RWPE1 (cell line): ENCODE data around the gene TRIAP1.

Experiments used
- CTCF ChIA-PET: fragments of 350-600 bp; sonication (Branson Sonifier 250); formaldehyde crosslinking; extraction: SDS; loops from one replicate; lab custom pipeline; 2021; lab: Yijun Ruan, JAX
- POLR2A ChIA-PET: fragments of 400-600 bp; formaldehyde crosslinking; extraction: SDS; loops from one replicate; lab custom pipeline; 2020; ENCODE audit warnings: antibody characterized with exemption; ENCODE audit not compliant: low non-redundant PET; lab: Yijun Ruan, JAX
- DNase-seq: peaks from one replicate; pipeline ENCODE4 v3.0.0; 2012; ENCODE audit warnings: low spot score
- H3K27ac ChIP-seq: fragments of 450-650 bp; 2 replicates; pipeline ENCODE4 v1.5.1; 2017
- TF ChIP-seq, protein P1 (sequence below): fragments of 450-650 bp; conservative IDR thresholded peaks from 2 replicates; pipeline ENCODE4 v1.5.1; 2017; ENCODE audit warnings: low read depth, mild to moderate bottlenecking

Gene TRIAP1

GRCh38 chr12:120413901-120414695 lies 32.1 kb downstream of the TRIAP1 start:
- no peak overlapping the region for H3K27ac ChIP-seq
- TF ChIP-seq, protein P1, sequence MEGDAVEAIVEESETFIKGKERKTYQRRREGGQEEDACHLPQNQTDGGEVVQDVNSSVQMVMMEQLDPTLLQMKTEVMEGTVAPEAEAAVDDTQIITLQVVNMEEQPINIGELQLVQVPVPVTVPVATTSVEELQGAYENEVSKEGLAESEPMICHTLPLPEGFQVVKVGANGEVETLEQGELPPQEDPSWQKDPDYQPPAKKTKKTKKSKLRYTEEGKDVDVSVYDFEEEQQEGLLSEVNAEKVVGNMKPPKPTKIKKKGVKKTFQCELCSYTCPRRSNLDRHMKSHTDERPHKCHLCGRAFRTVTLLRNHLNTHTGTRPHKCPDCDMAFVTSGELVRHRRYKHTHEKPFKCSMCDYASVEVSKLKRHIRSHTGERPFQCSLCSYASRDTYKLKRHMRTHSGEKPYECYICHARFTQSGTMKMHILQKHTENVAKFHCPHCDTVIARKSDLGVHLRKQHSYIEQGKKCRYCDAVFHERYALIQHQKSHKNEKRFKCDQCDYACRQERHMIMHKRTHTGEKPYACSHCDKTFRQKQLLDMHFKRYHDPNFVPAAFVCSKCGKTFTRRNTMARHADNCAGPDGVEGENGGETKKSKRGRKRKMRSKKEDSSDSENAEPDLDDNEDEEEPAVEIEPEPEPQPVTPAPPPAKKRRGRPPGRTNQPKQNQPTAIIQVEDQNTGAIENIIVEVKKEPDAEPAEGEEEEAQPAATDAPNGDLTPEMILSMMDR = no peak
- ChIA-PET CTCF (no interaction called here), POLR2A (no interaction called here)
- no peak for DNase-seq

DNA sequence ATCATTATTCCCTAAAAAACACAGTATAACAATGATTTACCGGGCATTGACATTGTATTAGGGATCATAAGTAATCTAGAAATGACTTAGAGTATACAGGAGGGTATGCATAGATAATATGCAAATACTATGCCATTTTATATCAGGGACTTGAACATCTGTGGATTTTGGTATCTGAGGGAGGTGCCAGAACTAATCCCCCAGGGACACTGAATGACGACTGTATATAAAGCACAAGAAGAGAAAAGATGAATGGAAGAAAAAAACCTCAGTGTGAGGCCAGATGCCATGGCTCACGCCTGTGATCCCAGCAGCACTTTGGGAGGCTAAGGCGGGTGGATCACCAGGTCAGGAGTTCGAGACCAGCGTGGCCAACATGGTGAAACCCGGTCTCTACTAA lies 33.8 kb downstream of the TRIAP1 start:
- POLR2A ChIA-PET = no interaction called here
- no peak for DNase-seq
- CTCF ChIA-PET = interaction anchor here (0.6 kb wide), 1 partner anchor 24 kb away, joined by 3 read pairs; no protein-coding TSS in a partner anchor
- no peak overlapping the region for H3K27ac ChIP-seq
- TF ChIP-seq, protein P1 = no peak

GRCh38 chr12:120408771-120409170 lies 37.4 kb downstream of the TRIAP1 start:
- CTCF ChIA-PET = interaction anchor here (0.7 kb wide), 1 partner anchor 9 kb away, joined by 4 read pairs; no protein-coding TSS in a partner anchor
- TF ChIP-seq, protein P1 = no peak
- POLR2A ChIA-PET = no interaction called here
- no peak for DNase-seq
- no peak overlapping the region for H3K27ac ChIP-seq

GRCh38 chr12:120406553-120406952 lies 39.6 kb downstream of the TRIAP1 start:
- DNase-seq = no peak
- CTCF ChIA-PET = no interaction called here
- TF ChIP-seq, protein P1 = no peak
- H3K27ac ChIP-seq = no peak overlapping the region
- POLR2A ChIA-PET = no interaction called here

GRCh38 chr12:120406069-120406468 lies 40.1 kb downstream of the TRIAP1 start:
- CTCF ChIA-PET = no interaction called here
- no peak for DNase-seq
- H3K27ac ChIP-seq = no peak overlapping the region
- TF ChIP-seq, protein P1 = no peak
- POLR2A ChIA-PET = no interaction called here

DNA sequence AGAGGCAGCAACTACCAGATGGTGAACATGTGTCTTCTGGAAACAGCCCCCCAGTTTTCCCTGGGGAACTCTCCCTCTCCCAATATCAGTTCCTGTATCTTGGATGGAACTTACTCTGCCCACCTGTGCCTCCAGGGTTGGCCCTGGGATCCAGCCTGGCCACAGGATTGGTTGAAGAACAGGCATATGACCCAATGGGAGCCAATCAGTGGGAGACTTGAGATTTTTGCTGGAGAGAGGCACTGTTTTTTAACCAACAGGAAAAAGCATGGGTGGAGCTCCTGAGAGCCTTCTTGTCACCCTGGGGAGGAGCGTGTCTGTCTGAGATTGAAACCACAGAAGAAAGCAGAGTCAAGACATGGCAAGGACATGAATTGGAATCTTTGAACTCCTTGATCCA lies 41.9 kb downstream of the TRIAP1 start:
- ChIA-PET POLR2A (no interaction called here), CTCF (interaction anchor here (0.6 kb wide), 1 partner anchor 29 kb away, joined by 3 read pairs; no protein-coding TSS in a partner anchor)
- no peak overlapping the region for H3K27ac ChIP-seq
- TF ChIP-seq, protein P1 = no peak
- no peak for DNase-seq
